ENCODE measurements around the gene USP1. TPM values are rescaled to one million over a fixed set of nuclear protein-coding genes. Genes with fewer than 3 reads are reported as not detected.

Gene USP1
- total and polyA plus RNA-seq, 4 donors, result 5.1 to 33.8 (median 7.8) TPM

GRCh38 chr1:62476525-62477219, 39.8 kb downstream of the USP1 start:
- 90% methylated on average over 3 of the region's 3 CpGs for WGBS
- Histone ChIP-seq H3K9ac (ENCODE audit: low read depth in 1 of 2, low read length in 2 of 2) (no peak overlapping the region), H3K36me3 (ENCODE audit: control insufficient read depth in 4 of 4, insufficient read depth in 3 of 4, low read depth in 1 of 4, low read length in 3 of 4) (peaks cover 2 to 31% (median 21%) of the 10 kb centered on the region in 4 donors), H3K27me3 (ENCODE audit: control insufficient read depth in 4 of 4, insufficient read depth in 4 of 4, low read length in 3 of 4) (no peaks in the 10 kb centered on the region), H3K27ac (ENCODE audit: low read depth in 1 of 2, low read length in 2 of 2) (no peak overlapping the region), H3K4me3 (ENCODE audit: low read depth in 1 of 3, low read length in 3 of 3) (no peak overlapping the region), H3K4me1 (ENCODE audit: control insufficient read depth in 4 of 4, insufficient read depth in 4 of 4, low read length in 3 of 4) (no peaks in the 10 kb centered on the region), H3K9me3 (ENCODE audit: control insufficient read depth in 4 of 4, low read length in 3 of 4) (no peaks in the 10 kb centered on the region)
- TF ChIP-seq JUND (IDR thresholded peaks at IDR 0.05) (no peak), MAX (IDR thresholded peaks at IDR 0.05) (no peak), RXRA (IDR thresholded peaks at IDR 0.05) (no peak), GABPA (IDR thresholded peaks at IDR 0.05 in 1 of 2, conservative IDR thresholded peaks at IDR 0.05 in 1 of 2) (no peak), HNF4A (conservative IDR thresholded peaks at IDR 0.05) (no peak), HNF4G (IDR thresholded peaks at IDR 0.05) (no peak), TAF1 (conservative IDR thresholded peaks at IDR 0.05) (no peak), FOXA1 (IDR thresholded peaks at IDR 0.05) (no peak), CTCF (IDR thresholded peaks at IDR 0.05; ENCODE audit: low read depth, low read length, missing input control) (no peak), ZBTB33 (IDR thresholded peaks at IDR 0.05) (no peak), NR2F2 (IDR thresholded peaks at IDR 0.05) (no peak), ATF3 (IDR thresholded peaks at IDR 0.05) (no peak), RAD21 (IDR thresholded peaks at IDR 0.05) (no peak)
- no peak for DNase-seq (ENCODE audit: low spot score)

- no peak for TF ChIP-seq YY1 (IDR thresholded peaks at IDR 0.05)
- TF ChIP-seq FOXA1 (IDR thresholded peaks at IDR 0.05), result no peak
- TF ChIP-seq FOXA2 (IDR thresholded peaks at IDR 0.05), result no peak
- no peak for TF ChIP-seq GABPA (IDR thresholded peaks at IDR 0.05 in 1 of 2, conservative IDR thresholded peaks at IDR 0.05 in 1 of 2)
- TF ChIP-seq MAX (IDR thresholded peaks at IDR 0.05), result no peak
- TF ChIP-seq RAD21 (IDR thresholded peaks at IDR 0.05), result no peak
- TF ChIP-seq NR2F2 (IDR thresholded peaks at IDR 0.05), result no peak
- TF ChIP-seq SP1 (IDR thresholded peaks at IDR 0.05), result no peak
- no peak for TF ChIP-seq JUND (IDR thresholded peaks at IDR 0.05)
- TF ChIP-seq ATF3 (IDR thresholded peaks at IDR 0.05), result no peak
- no peak for TF ChIP-seq RXRA (IDR thresholded peaks at IDR 0.05)
- TF ChIP-seq CTCF (IDR thresholded peaks at IDR 0.05; ENCODE audit: low read depth, low read length, missing input control), result no peak
- TF ChIP-seq ZBTB33 (IDR thresholded peaks at IDR 0.05), result no peak
- no peak for TF ChIP-seq TAF1 (conservative IDR thresholded peaks at IDR 0.05)
- TF ChIP-seq HNF4G (IDR thresholded peaks at IDR 0.05), result no peak
- Histone ChIP-seq H3K27me3 (ENCODE audit: control insufficient read depth in 4 of 4, insufficient read depth in 4 of 4, low read length in 3 of 4) (no peaks in the 10 kb centered on the region), H3K36me3 (ENCODE audit: control insufficient read depth in 4 of 4, insufficient read depth in 3 of 4, low read depth in 1 of 4, low read length in 3 of 4) (peaks cover 0 to 4% (median 0%) of the 10 kb centered on the region in 4 donors), H3K9ac (ENCODE audit: low read depth in 1 of 2, low read length in 2 of 2) (no peak overlapping the region), H3K9me3 (ENCODE audit: control insufficient read depth in 4 of 4, low read length in 3 of 4) (no peaks in the 10 kb centered on the region), H3K27ac (ENCODE audit: low read depth in 1 of 2, low read length in 2 of 2) (no peak overlapping the region), H3K4me3 (ENCODE audit: low read depth in 1 of 3, low read length in 3 of 3) (no peak overlapping the region), H3K4me1 (ENCODE audit: control insufficient read depth in 4 of 4, insufficient read depth in 4 of 4, low read length in 3 of 4) (no peaks in the 10 kb centered on the region)
- WGBS, result 89% methylated on average over 3 of the region's 3 CpGs
- no peak for DNase-seq (ENCODE audit: low spot score)
Observed at GRCh38 chr1:62481681-62482080, 44.8 kb downstream of the USP1 start.
